ENCODE data around the gene NCAM2. TPM values are rescaled to one million over a fixed set of nuclear protein-coding genes. Genes with fewer than 3 reads are reported as not detected.

NCAM2 gene
- total RNA-seq, 1 donor from 2014 or later, result 4.3 TPM

- Mint-ChIP-seq H3K4me3 (ENCODE audit: unreplicated experiment) (no peak overlapping the region), H3K27me3 (ENCODE audit: unreplicated experiment) (peaks cover 3% of the 10 kb centered on the region), H3K9me3 (ENCODE audit: unreplicated experiment) (no peaks in the 10 kb centered on the region), H3K36me3 (ENCODE audit: unreplicated experiment) (no peaks in the 10 kb centered on the region), H3K27ac (ENCODE audit: unreplicated experiment) (no peak overlapping the region), H3K4me1 (ENCODE audit: low read depth, unreplicated experiment) (no peaks in the 10 kb centered on the region)
- DNase-seq, result no peak
- TF ChIP-seq, protein P1, sequence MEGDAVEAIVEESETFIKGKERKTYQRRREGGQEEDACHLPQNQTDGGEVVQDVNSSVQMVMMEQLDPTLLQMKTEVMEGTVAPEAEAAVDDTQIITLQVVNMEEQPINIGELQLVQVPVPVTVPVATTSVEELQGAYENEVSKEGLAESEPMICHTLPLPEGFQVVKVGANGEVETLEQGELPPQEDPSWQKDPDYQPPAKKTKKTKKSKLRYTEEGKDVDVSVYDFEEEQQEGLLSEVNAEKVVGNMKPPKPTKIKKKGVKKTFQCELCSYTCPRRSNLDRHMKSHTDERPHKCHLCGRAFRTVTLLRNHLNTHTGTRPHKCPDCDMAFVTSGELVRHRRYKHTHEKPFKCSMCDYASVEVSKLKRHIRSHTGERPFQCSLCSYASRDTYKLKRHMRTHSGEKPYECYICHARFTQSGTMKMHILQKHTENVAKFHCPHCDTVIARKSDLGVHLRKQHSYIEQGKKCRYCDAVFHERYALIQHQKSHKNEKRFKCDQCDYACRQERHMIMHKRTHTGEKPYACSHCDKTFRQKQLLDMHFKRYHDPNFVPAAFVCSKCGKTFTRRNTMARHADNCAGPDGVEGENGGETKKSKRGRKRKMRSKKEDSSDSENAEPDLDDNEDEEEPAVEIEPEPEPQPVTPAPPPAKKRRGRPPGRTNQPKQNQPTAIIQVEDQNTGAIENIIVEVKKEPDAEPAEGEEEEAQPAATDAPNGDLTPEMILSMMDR (IDR thresholded peaks at IDR 0.05; ENCODE audit: partially characterized antibody, unreplicated experiment), result no peak
Observed at GRCh38 chr21:21052672-21053071, 54.5 kb downstream of the NCAM2 start.

DNA sequence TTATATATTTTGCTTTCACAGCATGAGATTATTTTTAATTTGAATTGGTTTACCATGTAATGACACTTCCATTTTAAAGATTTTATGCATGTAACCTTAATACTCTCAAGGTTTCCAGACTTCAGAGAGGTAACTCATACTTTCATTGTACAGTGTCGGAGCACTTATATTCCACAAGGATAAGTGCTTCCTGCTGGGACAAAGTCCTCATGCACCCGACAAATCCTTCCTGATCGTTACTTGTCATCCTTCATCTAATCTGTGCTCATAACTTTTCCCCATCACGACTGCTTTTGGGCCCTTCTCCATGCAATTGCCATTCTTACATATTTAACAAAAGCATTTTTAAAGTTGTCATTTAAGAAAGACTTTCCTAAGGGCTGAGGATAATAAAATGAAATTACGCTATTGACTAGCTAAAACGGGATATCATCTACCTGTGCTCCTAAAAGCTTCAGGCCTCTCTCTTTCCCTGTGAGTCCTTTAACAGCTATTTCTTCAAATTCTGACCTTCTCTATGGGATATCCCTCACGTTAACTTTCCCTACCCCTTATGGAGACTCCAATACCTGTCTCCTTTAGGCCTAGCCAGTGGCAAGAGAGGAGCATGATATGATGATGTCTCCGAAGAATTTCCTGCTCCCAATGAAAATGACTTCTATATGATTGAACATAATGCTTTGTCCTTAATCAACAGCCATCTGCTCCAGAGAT is 59.3 kb downstream of the NCAM2 start:
- Mint-ChIP-seq H3K9me3 (ENCODE audit: unreplicated experiment) (no peaks in the 10 kb centered on the region), H3K36me3 (ENCODE audit: unreplicated experiment) (no peaks in the 10 kb centered on the region), H3K4me1 (ENCODE audit: low read depth, unreplicated experiment) (no peaks in the 10 kb centered on the region), H3K27ac (ENCODE audit: unreplicated experiment) (no peak overlapping the region), H3K4me3 (ENCODE audit: unreplicated experiment) (no peak overlapping the region), H3K27me3 (ENCODE audit: unreplicated experiment) (peaks cover 3% of the 10 kb centered on the region)
- TF ChIP-seq, protein P1 (IDR thresholded peaks at IDR 0.05; ENCODE audit: partially characterized antibody, unreplicated experiment), result no peak
- DNase-seq, result no peak

DNA sequence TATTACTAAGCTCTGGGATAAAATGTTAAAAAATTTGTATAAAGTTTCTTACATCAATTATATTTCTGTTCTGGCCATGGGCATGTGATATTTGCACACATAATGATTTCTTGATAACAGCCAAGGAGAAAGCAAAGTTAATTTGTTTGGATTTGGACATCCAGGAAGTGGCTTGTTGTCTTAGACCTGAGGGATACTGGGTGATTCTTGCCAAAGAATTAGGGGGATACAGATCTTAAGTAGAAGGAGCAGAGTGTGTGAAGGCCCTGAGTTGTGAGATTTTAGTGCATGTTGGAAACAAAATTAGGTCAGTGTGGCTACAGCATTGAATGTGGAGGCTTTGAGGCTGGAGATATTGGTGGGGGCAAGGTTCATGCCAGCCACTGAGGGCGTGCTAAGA is 65.6 kb downstream of the NCAM2 start:
- H3K27me3 Mint-ChIP-seq (ENCODE audit: unreplicated experiment), result no peaks in the 10 kb centered on the region
- no peaks in the 10 kb centered on the region for H3K36me3 Mint-ChIP-seq (ENCODE audit: unreplicated experiment)
- no peak for DNase-seq
- no peaks in the 10 kb centered on the region for H3K9me3 Mint-ChIP-seq (ENCODE audit: unreplicated experiment)
- no peak overlapping the region for H3K27ac Mint-ChIP-seq (ENCODE audit: unreplicated experiment)
- H3K4me3 Mint-ChIP-seq (ENCODE audit: unreplicated experiment), result no peak overlapping the region
- no peaks in the 10 kb centered on the region for H3K4me1 Mint-ChIP-seq (ENCODE audit: low read depth, unreplicated experiment)
- TF ChIP-seq, protein P1 (IDR thresholded peaks at IDR 0.05; ENCODE audit: partially characterized antibody, unreplicated experiment), result no peak

GRCh38 chr21:21064353-21064752 is 66.1 kb downstream of the NCAM2 start:
- H3K9me3 Mint-ChIP-seq (ENCODE audit: unreplicated experiment), result no peaks in the 10 kb centered on the region
- H3K27ac Mint-ChIP-seq (ENCODE audit: unreplicated experiment), result no peak overlapping the region
- H3K4me3 Mint-ChIP-seq (ENCODE audit: unreplicated experiment), result no peak overlapping the region
- no peak for DNase-seq
- H3K27me3 Mint-ChIP-seq (ENCODE audit: unreplicated experiment), result no peaks in the 10 kb centered on the region
- no peaks in the 10 kb centered on the region for H3K36me3 Mint-ChIP-seq (ENCODE audit: unreplicated experiment)
- TF ChIP-seq, protein P1 (IDR thresholded peaks at IDR 0.05; ENCODE audit: partially characterized antibody, unreplicated experiment), result no peak
- H3K4me1 Mint-ChIP-seq (ENCODE audit: low read depth, unreplicated experiment), result no peaks in the 10 kb centered on the region

DNA sequence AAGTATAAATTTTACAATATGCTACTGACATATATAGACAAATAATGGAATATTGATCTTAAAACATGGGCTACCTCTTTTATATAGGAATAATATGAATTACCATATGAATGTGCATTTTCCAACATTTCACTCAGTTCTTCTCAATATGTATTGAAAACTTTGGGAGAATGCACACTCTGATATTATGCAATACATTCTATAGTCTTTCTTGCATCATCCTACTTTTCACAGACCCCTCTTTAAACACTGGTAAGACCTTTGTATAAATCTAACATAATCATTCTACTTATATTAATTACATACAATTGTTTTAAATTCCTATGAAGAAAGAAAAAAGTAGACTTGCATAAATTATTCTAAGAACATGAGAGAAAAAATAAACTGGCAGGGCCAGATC is 69.2 kb downstream of the NCAM2 start:
- H3K27me3 Mint-ChIP-seq (ENCODE audit: unreplicated experiment), result no peaks in the 10 kb centered on the region
- H3K36me3 Mint-ChIP-seq (ENCODE audit: unreplicated experiment), result no peaks in the 10 kb centered on the region
- no peak for DNase-seq
- H3K9me3 Mint-ChIP-seq (ENCODE audit: unreplicated experiment), result no peaks in the 10 kb centered on the region
- TF ChIP-seq, protein P1 (IDR thresholded peaks at IDR 0.05; ENCODE audit: partially characterized antibody, unreplicated experiment), result no peak
- H3K4me1 Mint-ChIP-seq (ENCODE audit: low read depth, unreplicated experiment), result no peaks in the 10 kb centered on the region
- H3K27ac Mint-ChIP-seq (ENCODE audit: unreplicated experiment), result no peak overlapping the region
- H3K4me3 Mint-ChIP-seq (ENCODE audit: unreplicated experiment), result no peak overlapping the region

Measured in glutamatergic neuron (in vitro differentiated cells).